SU-DHL-6 (cell line): ENCODE measurements around the gene DRC1.

Experiments used
- EZH2phosphoT487 ChIP-seq: fragments of 200-600 bp; sonication (generic), shearing (Covaris generic); conservative IDR thresholded peaks from 2 replicates; pipeline ENCODE4 v1.6.1; 2018; ENCODE audit warnings: mild to moderate bottlenecking, antibody characterized with exemption, low read length, moderate library complexity, mixed read lengths
- TF ChIP-seq, protein P1 (sequence below): fragments of 200-600 bp; sonication (generic); IDR thresholded peaks from one replicate; pipeline ENCODE4 v1.5.1; 2017; ENCODE audit warnings: antibody characterized with exemption, mild to moderate bottlenecking, low read length, moderate library complexity; ENCODE audit not compliant: insufficient read depth, poor library complexity, severe bottlenecking

DNA sequence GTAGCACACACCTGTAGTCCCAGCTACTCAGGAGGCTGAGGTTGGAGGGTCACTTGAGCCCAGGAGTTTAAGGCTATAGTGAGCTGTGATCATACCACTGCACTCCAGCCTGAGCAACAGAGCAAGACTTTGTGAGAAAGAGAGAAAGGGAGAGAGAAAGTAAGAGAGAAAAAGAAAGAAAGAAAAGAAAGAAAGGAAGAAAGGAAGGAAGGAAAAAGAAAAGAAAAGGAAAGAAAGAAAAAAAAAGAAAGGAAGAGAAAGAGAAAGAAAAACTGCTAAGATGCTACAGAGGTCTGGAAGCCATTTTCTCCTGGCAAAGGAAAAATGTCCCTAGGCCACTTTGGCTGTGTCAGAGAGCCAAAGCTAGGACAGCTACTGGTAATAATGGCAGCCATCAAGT, 30.6 kb downstream of the DRC1 start:
- TF ChIP-seq, protein P1, sequence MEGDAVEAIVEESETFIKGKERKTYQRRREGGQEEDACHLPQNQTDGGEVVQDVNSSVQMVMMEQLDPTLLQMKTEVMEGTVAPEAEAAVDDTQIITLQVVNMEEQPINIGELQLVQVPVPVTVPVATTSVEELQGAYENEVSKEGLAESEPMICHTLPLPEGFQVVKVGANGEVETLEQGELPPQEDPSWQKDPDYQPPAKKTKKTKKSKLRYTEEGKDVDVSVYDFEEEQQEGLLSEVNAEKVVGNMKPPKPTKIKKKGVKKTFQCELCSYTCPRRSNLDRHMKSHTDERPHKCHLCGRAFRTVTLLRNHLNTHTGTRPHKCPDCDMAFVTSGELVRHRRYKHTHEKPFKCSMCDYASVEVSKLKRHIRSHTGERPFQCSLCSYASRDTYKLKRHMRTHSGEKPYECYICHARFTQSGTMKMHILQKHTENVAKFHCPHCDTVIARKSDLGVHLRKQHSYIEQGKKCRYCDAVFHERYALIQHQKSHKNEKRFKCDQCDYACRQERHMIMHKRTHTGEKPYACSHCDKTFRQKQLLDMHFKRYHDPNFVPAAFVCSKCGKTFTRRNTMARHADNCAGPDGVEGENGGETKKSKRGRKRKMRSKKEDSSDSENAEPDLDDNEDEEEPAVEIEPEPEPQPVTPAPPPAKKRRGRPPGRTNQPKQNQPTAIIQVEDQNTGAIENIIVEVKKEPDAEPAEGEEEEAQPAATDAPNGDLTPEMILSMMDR = no peak
- no peak for TF ChIP-seq EZH2phosphoT487
